T follicular helper cell (primary cell): ENCODE results near the gene STAT3.
A peak's percentile ranks its signal among the peaks of the same experiment; 100 is the strongest.
"Not testable (repeated sequence)": the region's sequence is repeated elsewhere in the genome, so short reads cannot be mapped to it uniquely, and the experiment has no call there.

Source experiments
- DNase-seq: peaks from one replicate; pipeline ENCODE4 v3.0.0-alpha.2; 2020; ENCODE audit warnings: low read depth
- total RNA-seq, 2 experiments: gene quantifications; one replicate each; lab custom pipeline; 2026; lab: John Stamatoyannopoulos, UW

STAT3 gene
- 314 to 493 reads per million in 2 experiments for total RNA-seq

- peak; percentile 100 for DNase-seq
These were observed at the start of gene STAT3 for GRCh38 chr17:42388381-42389134. STAT3 (minus strand) TSS chr17:42388442; CDS start chr17:42348516, 39,926 bp downstream.

DNA sequence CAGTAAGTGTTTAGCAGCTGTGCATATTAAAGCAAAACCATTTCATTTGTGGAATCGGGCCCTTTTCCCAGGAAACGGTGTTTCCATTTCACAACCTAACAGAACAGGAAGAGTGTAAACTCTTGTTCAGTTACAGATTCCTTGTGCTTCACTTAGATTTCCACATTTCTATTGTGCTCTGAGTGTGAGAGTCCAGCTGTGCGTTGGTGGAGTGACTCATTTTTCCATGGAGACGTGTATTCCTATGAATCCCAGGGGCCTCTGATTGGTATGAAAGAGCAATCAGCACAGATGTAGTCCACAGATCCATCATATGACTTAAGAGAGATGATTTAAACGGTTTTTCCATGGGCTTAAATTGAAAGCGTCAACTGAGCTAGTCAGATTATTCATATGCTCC, 48.1 kb upstream of the STAT3 start:
- no peak for DNase-seq

DNA sequence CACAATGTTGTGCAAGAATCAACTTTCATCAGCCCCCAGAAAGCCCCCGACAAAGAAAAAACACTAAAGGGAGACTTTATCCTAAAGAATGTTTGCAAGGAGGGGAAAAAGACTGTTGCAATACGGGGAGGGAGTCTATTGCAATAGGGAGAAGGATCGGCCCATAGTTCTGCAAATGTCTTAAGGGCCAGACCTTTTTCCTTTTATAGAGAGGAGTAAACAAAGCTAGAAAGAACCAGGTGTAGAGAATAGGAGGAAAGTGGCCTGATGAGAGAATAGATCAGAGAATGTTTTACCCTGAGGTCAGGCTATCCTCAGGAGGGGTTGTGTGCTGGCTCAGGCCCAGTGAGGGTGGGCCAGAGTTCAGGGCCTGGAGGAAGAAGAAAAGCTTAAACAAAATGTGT, 43.5 kb upstream of the STAT3 start:
- no peak for DNase-seq

DNA sequence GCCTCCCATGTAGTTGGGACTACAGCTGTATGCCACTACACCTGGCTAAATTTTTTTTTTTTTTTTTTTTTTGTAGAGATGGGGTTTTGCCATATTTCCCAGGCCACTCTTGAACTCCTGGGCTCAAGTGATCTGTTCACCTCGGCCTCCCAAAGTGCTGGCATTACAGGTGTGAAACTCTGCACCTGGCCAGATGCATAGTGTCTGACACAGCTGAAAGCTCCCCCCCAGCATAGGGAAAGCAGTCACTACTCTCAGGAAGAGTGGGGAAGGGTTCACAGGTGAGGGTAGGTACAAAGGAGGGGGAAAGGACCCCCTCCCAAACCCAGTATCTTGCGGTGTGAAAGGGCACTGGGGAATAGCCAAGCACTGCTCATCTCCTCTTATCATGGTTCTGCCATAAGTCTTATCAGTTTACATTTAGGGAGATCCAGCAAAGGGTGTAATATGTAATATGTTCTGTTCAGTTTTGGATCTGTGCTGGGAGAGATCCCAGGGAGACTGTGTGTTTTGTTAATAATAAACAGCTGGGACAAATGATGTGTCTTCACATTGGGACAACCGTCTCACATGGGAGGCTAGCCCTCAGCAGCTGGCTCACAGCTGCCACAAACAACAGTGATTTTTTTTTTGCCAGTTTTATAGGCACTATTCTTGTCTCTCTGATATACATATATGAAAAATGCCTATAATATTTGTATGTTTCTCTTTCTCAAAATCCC, 41.6 kb upstream of the STAT3 start:
- no peak for DNase-seq

DNA sequence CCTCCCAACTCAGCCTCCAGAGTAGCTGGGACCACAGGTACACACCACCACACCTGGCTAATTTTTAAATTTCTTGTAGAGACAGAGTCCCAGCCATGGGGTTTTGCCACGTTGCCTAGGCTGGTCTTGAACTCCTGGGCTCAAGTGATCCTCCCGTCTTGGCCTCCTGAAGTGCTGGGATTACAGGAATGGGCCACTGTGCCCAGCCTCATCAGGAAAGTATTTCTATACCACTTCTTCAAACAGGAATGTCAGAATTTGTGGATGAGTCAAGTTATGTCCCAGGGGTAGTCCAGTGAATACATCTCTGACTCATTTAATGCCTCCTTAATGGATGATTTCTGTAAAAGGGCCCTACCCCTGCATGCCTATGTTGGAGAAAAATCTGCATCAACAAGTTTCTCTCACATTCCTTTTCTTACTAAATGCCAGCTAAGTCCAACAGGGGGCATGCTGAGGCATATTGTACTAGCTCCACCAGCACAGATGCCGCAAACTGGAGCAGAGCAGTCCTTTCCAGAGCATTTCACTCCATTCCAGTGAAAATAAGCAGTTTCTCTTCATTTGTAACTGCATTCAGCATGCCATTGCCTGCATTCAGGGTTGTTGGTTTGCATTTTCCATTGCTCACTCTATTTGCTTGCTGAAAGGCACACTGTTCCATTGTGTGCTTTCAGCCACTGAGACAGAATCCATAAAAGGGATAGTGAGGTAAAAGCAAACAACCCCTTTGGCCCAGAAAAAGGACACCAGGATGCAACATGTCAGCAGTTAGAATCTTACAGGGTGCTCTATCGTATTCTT, 40.1 kb upstream of the STAT3 start:
- no peak for DNase-seq

- DNase-seq: no peak
These were observed 36.9 kb upstream of the STAT3 start for GRCh38 chr17:42424991-42425610.

DNA sequence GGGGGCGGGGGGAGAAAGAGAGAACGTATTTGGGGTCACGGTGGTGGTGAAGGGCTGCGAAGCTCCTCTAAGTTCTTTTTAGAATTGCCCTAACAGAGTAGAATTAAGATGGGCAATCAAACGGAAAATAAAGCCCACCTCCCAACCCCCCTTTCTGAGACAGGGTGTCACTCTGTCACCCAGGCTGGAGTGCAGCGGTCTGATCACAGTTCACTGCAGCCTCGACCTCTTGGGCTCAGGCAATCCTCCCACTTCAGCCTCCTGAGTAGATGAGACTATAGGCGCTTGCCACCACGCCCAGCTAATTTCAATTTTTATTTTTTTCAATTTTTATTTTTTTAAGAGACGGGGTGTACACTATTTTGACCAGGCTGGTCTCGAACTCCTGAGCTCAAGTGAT, 35.5 kb upstream of the STAT3 start:
- DNase-seq: no peak

- no peak for DNase-seq
These were observed 34.9 kb upstream of the STAT3 start, which contains the start of gene CAVIN1 for GRCh38 chr17:42422958-42423712. CAVIN1 (minus strand) TSS chr17:42423256; CDS start chr17:42423097, 159 bp downstream.

DNA sequence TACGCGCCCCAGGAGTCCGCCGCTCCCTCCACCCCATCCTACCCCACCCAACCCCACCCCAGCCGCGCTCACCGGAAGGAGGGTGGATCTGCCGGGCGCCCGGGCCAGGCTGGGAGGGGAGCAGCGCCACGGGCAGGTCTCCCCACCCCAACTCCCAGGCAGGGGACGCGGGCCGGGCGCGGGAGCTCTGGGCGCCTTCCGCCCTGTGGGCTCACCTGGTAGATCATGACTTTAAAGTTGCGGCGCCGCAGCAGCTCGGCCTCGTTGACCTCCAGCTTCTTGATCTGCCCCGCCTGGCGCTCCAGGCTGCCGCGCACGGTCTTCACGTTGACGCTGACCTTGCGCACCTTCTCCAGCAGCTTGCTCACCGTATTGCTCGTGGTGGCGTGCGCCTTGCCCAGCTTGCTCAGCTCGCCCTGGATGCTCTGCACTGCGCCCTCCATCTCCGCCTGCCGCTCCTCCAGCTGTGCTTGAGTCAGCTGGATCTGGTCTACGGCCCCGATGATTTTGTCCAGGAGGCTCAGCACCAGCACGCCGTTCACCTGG, 34.2 kb upstream of the STAT3 start:
- DNase-seq: no peak

DNA sequence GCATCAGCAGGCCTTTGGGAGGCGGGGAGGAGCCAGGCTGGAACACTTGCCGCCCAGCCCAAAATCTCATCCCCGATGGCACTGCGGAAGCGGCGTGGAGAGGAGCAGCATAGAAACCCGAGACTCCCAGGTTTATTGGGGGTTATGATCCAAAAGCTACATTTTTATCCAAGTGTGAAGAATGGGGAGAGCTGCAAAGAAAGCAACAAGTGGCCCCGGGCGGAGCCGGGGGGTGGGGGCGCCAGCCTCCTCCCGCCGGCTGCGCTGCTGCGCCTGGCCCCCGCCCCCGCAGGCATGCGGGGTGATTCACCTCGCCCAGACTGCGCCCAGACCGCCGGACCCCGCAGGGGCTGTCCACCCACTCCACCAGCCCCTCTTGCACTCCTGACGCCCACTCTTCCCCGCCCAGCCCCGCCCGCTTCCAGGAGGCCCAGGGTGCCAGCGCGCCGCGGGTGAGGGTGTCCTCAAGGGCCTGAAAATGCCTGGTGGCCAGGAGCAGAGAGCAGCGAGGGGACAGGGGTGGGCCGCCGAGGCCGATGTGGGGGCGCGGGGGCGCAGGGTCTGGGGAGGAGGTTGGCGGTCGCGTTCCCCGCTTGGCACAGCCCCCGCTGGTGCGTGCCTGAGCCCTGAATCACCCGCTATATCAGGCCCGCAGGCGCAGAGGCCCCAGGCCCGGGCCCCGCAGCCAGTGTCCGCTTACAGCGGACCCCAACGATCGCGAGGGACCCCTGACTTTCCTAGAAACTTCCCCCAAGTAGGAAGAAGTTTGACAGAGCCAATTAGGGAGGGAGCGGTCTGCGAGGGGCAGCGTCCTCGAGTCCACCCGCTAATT, 33.5 kb upstream of the STAT3 start:
- no peak for DNase-seq

- DNase-seq: no peak
These were observed 32.9 kb upstream of the STAT3 start for GRCh38 chr17:42421136-42421506.

DNA sequence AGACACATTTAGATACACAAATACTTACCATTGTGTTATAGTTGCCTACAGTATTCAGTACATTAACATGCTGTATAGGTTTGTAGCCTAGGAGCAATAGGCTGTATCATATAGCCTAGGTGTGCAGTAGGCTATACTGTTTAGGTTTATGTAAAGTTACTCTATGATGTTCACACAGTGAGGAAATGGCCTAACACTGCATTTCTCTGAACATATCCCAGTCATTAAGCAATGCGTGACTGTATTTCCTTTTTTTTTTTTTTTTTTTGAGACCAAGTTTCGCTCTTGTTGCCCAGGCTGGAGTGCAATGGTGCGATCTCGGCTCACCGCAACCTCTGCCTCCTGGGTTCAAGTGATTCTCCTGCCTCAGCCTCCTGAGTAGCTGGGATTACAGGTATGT, 29.7 kb upstream of the STAT3 start:
- not testable (repeated sequence) for DNase-seq

DNA sequence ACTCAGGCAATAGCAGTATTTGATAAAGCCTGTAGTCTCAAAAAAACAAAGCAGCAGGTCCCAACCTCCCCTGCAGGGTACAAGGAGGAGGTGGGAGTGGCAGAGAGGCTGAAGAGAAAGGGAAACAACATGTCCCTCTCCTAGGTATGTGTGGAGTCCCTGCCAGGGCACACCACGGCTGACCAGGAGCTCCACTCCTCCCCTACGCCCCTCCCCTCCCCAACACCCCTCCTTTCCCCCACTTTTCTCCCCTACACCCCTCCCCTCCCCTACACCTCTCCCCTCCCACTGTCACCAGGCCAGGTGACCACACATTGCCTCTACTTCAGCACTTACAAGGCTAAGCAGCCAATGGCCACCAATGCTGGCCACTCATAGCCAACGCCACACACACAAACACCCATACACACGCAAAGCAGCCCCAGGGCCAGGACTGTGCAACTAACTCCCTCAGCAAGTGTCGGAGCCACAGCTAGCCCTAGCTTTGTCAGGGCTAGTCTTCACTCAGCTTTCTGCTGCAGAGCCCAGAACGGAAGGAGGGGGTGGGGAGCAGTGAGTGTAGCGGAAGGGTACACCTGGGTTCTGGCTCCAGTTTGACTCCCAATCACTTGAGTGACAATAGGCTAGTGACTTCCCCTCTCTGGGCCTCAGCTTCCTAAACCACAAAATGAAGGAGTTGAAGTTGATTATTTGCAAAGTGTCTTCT, 26.6 kb upstream of the STAT3 start:
- peak; percentile 23 for DNase-seq

DNA sequence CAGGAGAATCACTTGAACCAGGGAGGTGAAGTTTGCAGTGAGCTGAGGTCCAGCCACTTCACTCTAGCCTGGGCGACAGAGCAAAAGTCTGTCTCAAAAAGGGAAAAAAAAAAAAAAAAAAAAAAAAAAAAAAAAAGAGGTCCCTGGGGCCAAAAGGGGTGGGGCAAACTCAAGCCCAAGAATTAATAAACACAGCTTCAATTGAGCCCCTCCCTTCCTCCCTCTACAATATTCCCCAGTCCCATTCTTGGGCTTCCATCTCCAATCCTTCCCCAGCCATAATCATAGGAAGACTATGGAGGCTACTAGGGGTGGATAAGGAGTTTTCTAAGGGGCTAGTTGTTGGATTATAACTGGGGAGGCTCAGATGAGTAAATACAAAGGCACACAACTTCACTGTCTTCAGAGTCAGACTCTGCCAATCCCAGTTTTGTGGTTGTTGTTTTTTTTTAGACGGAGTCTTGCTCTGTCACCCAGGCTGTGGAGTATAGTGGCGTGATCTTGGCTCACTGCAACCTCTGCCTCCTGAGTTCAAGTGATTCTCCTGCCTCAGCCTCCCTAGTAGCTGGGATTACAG, 25.3 kb upstream of the STAT3 start:
- no peak for DNase-seq

DNA sequence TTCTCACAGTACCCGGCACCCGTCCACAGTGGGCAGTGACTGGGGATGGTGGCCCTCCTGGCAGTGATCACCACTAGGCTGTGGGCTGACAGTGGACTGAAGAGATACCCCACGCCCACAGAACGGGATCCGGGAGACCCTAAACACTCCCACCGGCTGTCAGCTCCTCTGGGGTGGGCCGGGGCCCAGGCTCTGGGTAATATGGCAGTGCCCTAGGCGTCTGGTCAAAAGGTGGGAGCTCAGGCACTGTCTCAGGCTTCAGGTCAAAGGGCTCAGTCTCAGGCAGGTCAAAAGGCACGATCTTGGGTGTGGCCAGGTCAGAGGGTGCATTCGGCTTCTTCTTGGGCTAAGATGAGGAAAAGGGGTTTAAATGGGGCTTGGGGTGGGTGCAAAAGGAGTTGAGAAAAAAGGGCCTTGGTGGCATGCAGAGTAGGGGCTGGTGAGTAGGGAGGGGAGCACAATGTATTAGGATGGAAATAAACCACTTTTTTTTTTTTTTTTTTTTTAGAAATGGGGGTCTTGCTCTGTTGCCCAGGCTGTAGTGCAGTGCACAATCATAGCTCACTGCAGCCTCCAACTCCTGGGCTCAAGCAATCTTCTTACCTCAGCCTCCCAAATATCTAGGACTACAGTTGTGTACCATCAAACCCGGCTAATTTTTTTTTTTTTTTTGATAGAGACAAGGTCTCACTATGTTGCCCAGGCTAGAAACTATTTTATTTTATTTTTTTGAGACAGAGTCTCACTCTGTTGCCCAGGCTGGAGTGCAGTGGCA, 23.9 kb upstream of the STAT3 start:
- no peak for DNase-seq

DNA sequence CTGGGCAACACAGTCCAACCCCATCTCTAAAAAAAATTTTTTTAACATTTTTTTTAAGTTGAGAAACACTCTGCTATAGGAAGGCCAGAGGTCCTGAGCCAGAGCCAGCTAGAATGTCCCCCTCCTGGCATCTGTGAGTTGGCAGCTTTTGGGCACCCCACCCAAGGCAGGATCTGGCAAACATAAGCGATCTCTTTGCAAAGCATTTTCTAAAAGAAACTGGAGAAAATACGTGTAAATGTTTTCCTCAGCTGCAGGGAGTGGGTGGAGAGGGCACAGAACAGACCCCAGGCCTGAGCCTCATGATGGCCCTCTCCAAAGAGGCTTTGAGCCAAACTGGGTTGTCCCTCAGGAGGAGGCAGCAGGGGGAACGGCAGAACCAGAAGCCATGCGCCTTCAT, 23.1 kb upstream of the STAT3 start:
- no peak for DNase-seq

DNA sequence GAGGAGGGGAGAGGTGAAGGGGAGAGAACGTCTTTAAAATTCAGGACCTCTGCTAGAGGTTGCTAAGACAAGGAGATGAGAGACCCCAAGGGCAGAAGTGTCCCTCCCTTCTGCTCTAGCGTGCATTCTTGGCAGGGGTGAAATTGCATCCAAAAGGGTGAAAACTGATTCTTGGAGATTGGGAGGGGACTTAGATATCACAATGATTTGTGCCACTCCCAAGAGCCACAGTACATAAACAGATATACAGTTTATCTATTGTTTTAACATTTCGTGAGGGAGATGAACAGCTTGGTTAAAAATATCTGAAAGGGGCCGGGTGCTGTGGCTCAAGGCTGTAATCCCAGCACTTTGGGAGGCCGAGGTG, 22.1 kb upstream of the STAT3 start:
- DNase-seq: no peak
